ENCODE measurements around the gene POLK.
"Not testable (repeated sequence)": the region's sequence is repeated elsewhere in the genome, so short reads cannot be mapped to it uniquely, and the experiment has no call there.

Gene POLK

DNA sequence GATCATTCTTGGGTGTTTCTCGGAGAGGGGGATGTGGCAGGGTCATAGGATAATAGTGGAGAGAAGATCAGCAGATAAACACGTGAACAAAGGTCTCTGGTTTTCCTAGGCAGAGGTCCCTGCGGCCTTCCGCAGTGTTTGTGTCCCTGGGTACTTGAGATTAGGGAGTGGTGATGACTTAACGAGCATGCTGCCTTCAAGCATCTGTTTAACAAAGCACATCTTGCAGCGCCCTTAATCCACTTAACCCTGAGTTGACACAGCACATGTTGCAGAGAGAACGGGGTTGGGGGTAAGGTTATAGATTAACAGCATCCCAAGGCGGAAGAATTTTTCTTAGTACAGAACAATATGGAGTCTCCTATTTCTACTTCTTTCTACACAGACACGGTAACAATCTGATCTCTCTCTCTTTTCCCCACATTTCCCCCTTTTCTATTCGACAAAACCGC is 99.2 kb downstream of the POLK start:
- peak overlapping the region; percentile 70 for H3K4me3 ChIP-seq (ENCODE audit: low read length)

DNA sequence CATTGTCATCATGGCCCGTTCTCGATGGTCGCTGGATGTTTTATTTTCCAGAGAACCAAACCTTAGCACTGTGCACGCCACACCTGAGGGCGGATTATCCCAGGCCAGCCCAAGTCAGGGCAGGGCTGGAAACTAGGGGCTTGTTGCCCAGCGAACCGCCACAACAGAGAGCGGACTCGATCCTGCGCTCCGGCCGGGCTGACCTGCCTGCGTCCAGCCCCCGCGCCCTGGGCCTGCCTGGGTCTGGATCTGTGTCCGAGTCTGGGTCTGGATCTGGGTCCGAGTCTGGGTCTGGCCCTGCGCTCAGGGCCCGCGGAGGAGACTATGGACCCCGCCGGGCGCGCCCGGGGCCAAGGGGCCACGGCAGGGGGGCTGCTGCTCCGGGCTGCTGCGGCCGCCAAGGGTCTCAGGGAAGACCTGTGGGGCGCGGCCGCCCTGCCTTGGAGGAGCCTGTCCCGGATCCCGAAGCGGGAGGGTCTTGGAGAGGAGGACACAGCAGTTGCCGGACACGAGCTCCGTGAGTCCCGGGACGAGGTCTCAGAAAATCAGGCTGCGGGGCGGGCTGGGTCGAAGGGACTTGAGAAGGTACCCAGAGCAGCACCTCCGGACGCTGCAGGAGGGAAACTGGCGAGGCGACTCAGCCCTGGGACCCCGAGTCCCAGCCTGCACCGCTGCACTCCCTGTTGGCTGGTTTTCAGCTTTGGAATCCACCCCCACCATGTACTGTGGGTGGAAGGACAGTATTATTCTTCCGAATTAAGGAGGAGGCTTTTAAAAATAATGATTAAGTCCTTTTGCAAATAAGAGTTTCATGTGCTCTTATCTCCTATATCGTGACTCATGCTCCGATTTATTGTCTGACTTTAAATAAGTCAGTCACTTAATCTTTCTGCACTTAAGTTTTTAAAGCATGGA is 99.9 kb downstream of the POLK start, which contains the start of gene ANKDD1B:
Gene ANKDD1B, plus strand, starts transcription at position 143 of the 915 bp plus-strand sequence. Its CDS starts 182 bp downstream, at position 325.
- Histone ChIP-seq H3K27me3 (ENCODE audit: control insufficient read depth, insufficient read depth, low read length) (no peaks in the 10 kb centered on the region), H3K9me3 (replicated peaks; ENCODE audit: low read length) (no peaks in the 10 kb centered on the region), H3K36me3 (ENCODE audit: insufficient read depth, low read length) (no peaks in the 10 kb centered on the region), H3K4me2 (ENCODE audit: low read length) (peak within 1 kb of the TSS; percentile 82), H3K9ac (ENCODE audit: low read depth, low read length) (peak within 1 kb of the TSS; percentile 79), H3K4me1 (ENCODE audit: control insufficient read depth, insufficient read depth, low read length) (peaks cover 8% of the 10 kb centered on the region), H3K4me3 (ENCODE audit: low read length) (peak within 1 kb of the TSS; percentile 70)

More for the DNA sequence above, 99.2 kb downstream of the POLK start:
- Histone ChIP-seq H3K9ac (ENCODE audit: low read depth, low read length) (peak overlapping the region; percentile 79), H3K4me2 (ENCODE audit: low read length) (peak overlapping the region; percentile 82)
- H3K27me3 ChIP-seq (ENCODE audit: control insufficient read depth, insufficient read depth, low read length); H3K9me3 ChIP-seq (replicated peaks; ENCODE audit: low read length); H3K4me1 ChIP-seq (ENCODE audit: control insufficient read depth, insufficient read depth, low read length); H3K36me3 ChIP-seq (ENCODE audit: insufficient read depth, low read length): not testable (repeated sequence)

DNA sequence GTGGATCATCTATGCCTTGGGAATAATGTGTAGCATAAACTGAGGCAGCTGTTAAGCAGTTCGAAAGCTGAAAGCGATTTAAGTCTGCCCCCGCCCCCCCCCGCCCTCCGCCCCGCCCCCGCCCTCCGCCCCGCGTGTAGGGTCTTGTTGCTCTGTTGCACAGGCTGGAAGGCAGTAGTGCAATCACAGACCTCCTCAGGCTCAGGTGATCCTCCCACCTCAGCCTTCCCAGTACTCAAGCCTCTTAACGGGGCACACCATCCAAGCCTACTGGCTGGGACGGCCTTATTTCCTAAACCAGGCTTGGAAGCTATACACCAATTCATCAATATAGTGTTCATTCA is 100.5 kb downstream of the POLK start:
- Histone ChIP-seq H3K36me3 (ENCODE audit: insufficient read depth, low read length) (no peaks in the 10 kb centered on the region), H3K9ac (ENCODE audit: low read depth, low read length) (peak overlapping the region; percentile 79), H3K27me3 (ENCODE audit: control insufficient read depth, insufficient read depth, low read length) (no peaks in the 10 kb centered on the region), H3K4me3 (ENCODE audit: low read length) (peak overlapping the region; percentile 70), H3K4me2 (ENCODE audit: low read length) (peak overlapping the region; percentile 82), H3K4me1 (ENCODE audit: control insufficient read depth, insufficient read depth, low read length) (peaks cover 15% of the 10 kb centered on the region), H3K9me3 (replicated peaks; ENCODE audit: low read length) (no peaks in the 10 kb centered on the region)

DNA sequence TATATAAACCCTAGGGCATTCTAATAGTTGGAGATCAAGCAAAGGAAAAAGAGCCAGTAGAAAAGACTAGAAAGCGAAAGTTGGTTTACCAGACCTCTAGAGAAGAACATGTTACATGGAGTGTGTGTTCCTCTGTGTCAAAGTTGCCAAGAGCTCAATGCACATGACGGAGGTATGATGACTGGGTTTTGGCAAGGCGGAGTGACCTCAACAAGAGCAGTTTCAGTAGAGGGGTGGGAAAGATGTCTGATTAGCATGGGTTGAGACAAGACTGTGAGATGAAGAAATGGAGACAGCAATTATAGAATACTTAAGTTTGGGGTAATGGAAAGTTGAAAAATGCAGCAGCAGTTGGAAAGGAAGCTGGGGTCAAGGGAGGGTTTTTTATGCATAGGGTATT is 101.2 kb downstream of the POLK start:
- Histone ChIP-seq H3K4me1 (ENCODE audit: control insufficient read depth, insufficient read depth, low read length) (peaks cover 22% of the 10 kb centered on the region), H3K9ac (ENCODE audit: low read depth, low read length) (no peak overlapping the region), H3K36me3 (ENCODE audit: insufficient read depth, low read length) (no peaks in the 10 kb centered on the region), H3K4me2 (ENCODE audit: low read length) (no peak overlapping the region), H3K4me3 (ENCODE audit: low read length) (no peak overlapping the region), H3K27me3 (ENCODE audit: control insufficient read depth, insufficient read depth, low read length) (no peaks in the 10 kb centered on the region), H3K9me3 (replicated peaks; ENCODE audit: low read length) (no peaks in the 10 kb centered on the region)

DNA sequence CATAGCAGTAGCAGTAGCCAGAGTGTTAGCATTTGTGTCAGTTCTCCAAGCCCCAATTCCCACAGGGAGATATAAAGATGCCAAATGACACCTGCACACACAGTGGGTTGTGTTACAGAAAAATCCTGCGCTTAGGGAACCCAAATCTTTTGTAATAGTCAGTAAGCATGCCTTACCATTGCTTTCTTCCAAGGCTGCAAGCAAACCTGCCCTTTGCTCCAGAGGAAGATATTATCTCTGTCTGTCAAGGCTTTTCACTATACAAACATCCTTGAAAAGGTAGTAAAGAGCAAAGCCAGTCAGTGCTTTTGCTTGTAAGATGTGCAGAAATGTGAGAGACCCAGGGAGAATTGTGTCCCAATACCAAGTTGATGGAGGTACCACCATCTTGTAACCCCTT is 102.5 kb downstream of the POLK start:
- no peaks in the 10 kb centered on the region for H3K36me3 ChIP-seq (ENCODE audit: insufficient read depth, low read length)
- H3K4me2 ChIP-seq (ENCODE audit: low read length): no peak overlapping the region
- H3K9me3 ChIP-seq (replicated peaks; ENCODE audit: low read length): no peaks in the 10 kb centered on the region
- no peak overlapping the region for H3K4me3 ChIP-seq (ENCODE audit: low read length)
- no peaks in the 10 kb centered on the region for H3K27me3 ChIP-seq (ENCODE audit: control insufficient read depth, insufficient read depth, low read length)
- H3K4me1 ChIP-seq (ENCODE audit: control insufficient read depth, insufficient read depth, low read length): peaks cover 24% of the 10 kb centered on the region
- no peak overlapping the region for H3K9ac ChIP-seq (ENCODE audit: low read depth, low read length)

DNA sequence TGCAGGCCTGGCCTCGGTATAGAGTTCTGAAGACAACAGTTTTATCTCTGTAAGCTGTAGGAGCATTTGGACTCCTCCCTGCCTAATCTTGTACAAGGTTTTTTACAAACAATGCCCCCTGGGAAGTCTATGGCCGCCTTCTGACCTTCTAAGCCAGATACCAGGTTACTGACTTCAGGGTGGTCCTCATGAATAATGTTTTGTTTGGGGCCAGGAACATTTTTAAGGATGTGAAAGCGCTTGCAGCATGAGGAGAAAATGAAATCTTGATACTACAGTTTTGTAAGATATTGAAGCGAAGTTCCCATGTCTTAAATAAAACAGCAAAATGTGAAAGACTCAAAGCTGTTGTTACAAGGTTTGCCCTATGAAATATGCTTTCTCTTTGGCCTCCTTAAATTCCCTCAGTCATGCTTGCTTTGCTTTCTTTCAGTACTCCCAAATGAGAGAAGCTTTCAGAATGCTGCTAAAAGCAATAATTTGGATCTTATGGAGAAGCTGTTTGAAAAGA is 104.7 kb downstream of the POLK start:
- Histone ChIP-seq H3K4me3 (ENCODE audit: low read length) (no peak overlapping the region), H3K36me3 (ENCODE audit: insufficient read depth, low read length) (no peaks in the 10 kb centered on the region), H3K4me1 (ENCODE audit: control insufficient read depth, insufficient read depth, low read length) (peaks cover 18% of the 10 kb centered on the region), H3K9ac (ENCODE audit: low read depth, low read length) (no peak overlapping the region), H3K4me2 (ENCODE audit: low read length) (no peak overlapping the region), H3K27me3 (ENCODE audit: control insufficient read depth, insufficient read depth, low read length) (no peaks in the 10 kb centered on the region), H3K9me3 (replicated peaks; ENCODE audit: low read length) (no peaks in the 10 kb centered on the region)

DNA sequence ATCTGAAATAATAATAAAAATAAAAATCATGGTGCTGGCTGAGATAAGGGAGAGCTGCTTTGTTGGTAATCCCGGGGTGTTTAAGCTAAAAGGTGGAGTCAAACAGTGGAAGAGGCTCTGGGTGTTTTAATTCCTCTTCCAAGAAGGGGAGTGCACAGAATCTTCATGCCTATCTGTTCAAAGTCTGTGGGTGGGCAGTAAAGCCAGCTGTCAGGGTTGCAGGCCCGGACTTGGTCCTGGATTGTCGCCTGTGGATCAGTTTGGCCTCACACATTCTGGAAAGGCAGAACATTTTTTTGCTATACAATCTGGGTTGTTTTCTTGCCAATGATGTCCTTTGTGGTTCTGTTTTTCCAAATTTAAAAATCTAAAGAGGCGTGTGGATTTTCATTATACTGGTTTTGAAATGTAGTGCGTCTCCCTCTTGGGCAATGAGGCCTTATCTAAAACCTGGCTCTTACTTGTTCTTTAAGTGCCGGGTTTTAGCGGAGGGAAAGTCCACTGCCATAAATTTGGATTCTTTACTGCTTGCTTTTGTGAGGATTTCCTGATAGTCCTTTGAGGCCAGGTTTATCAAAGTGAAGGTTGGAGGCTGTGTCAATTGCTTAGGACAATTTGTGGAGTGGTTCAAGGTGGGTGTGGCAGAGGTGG is 105.4 kb downstream of the POLK start:
- no peak overlapping the region for H3K4me2 ChIP-seq (ENCODE audit: low read length)
- no peaks in the 10 kb centered on the region for H3K36me3 ChIP-seq (ENCODE audit: insufficient read depth, low read length)
- peaks cover 16% of the 10 kb centered on the region for H3K4me1 ChIP-seq (ENCODE audit: control insufficient read depth, insufficient read depth, low read length)
- H3K9ac ChIP-seq (ENCODE audit: low read depth, low read length): no peak overlapping the region
- no peaks in the 10 kb centered on the region for H3K27me3 ChIP-seq (ENCODE audit: control insufficient read depth, insufficient read depth, low read length)
- H3K9me3 ChIP-seq (replicated peaks; ENCODE audit: low read length): no peaks in the 10 kb centered on the region
- H3K4me3 ChIP-seq (ENCODE audit: low read length): no peak overlapping the region

DNA sequence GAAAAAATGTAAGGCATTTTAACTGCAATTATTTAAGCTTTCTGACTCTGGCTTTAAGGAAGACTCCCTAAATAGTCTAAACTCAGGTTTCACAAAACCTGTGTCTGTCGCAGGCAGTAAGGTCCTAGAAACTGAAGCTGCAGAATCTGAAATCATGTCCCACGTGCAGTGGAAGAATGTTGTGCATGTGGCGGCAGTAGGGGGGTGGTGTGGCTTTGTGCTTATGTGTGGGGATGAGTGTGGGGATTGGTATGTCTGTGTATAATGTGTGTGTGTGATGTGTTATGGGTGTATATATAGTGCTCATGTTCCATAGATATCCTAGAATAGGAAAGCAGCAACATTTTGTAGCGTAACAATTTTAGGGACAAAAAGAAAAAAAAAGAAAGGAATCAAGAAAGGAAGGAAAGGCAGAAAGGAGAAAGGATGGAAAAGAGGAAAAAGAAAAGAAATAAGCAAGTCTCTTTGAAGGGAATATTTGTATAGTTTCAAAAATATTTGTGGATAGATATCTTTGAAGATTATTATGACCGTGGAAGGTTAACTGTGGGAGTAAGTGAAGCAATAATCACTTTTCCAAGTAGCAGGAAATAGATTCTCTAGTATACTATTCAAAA is 106.2 kb downstream of the POLK start:
- Histone ChIP-seq H3K9ac (ENCODE audit: low read depth, low read length) (no peak overlapping the region), H3K4me1 (ENCODE audit: control insufficient read depth, insufficient read depth, low read length) (peaks cover 16% of the 10 kb centered on the region), H3K36me3 (ENCODE audit: insufficient read depth, low read length) (no peaks in the 10 kb centered on the region), H3K4me2 (ENCODE audit: low read length) (no peak overlapping the region), H3K4me3 (ENCODE audit: low read length) (no peak overlapping the region), H3K9me3 (replicated peaks; ENCODE audit: low read length) (no peaks in the 10 kb centered on the region), H3K27me3 (ENCODE audit: control insufficient read depth, insufficient read depth, low read length) (no peaks in the 10 kb centered on the region)

DNA sequence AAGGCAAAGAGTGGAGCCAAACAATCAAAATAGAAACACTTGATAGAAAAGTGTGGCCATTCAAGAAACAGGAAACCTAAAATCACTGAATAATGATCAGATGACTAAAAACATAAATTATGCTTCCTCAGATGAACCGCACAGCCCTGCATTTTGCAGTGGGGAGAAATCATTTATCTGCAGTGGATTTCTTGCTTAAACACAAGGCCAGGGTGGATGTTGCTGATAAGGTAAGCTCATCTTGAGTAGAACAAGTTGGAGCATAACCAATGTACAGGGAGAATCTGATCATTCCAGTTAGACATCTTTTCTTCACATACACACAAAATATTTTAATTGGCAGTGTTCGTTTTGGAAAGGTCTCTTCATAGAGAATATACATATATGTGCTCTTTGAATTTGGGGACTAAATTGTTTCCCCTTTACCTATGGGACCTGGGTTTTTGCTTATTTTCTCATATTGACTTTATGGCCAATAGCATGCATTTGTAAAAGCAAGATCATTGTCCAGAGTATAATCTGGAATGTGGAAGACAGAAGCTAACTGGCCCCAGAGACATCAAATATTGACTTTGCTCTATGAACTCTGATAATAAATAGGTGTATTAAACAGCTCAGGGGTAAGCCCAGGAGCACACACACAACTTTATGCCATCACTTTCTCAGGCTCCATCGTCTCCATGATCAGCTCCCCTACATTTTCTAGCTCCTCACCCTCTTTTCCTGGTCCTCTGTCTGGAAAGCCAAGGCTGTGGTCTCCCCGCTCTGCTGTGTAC is 108.7 kb downstream of the POLK start:
- H3K27me3 ChIP-seq (ENCODE audit: control insufficient read depth, insufficient read depth, low read length): no peaks in the 10 kb centered on the region
- H3K9ac ChIP-seq (ENCODE audit: low read depth, low read length): no peak overlapping the region

DNA sequence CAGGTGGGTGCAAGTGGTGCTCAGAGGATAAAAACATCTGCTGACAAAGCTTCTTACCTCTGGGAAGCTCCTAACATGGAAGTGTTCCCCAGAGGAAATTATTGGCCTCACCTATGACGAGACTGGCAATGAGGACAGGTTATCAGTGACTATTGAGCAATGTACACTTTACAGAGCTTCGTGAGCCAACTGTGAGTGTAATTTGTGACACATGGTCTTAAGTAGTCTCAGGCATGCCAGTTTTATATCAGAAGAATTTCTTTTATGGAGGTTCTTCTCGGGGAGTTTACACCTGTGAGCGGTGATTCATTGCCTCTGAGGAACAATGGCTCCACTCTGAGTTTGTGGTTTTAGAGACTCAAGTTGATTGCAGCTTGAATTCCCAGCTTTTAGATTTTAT is 110.9 kb downstream of the POLK start:
- Histone ChIP-seq H3K27me3 (ENCODE audit: control insufficient read depth, insufficient read depth, low read length) (no peaks in the 10 kb centered on the region), H3K36me3 (ENCODE audit: insufficient read depth, low read length) (no peaks in the 10 kb centered on the region), H3K9ac (ENCODE audit: low read depth, low read length) (no peak overlapping the region), H3K4me1 (ENCODE audit: control insufficient read depth, insufficient read depth, low read length) (peaks cover 15% of the 10 kb centered on the region), H3K4me2 (ENCODE audit: low read length) (no peak overlapping the region), H3K9me3 (replicated peaks; ENCODE audit: low read length) (no peaks in the 10 kb centered on the region), H3K4me3 (ENCODE audit: low read length) (no peak overlapping the region)

More for the DNA sequence above, 108.7 kb downstream of the POLK start:
- Histone ChIP-seq H3K9me3 (replicated peaks; ENCODE audit: low read length) (no peaks in the 10 kb centered on the region), H3K4me1 (ENCODE audit: control insufficient read depth, insufficient read depth, low read length) (peaks cover 26% of the 10 kb centered on the region), H3K4me2 (ENCODE audit: low read length) (no peak overlapping the region), H3K36me3 (ENCODE audit: insufficient read depth, low read length) (no peaks in the 10 kb centered on the region), H3K4me3 (ENCODE audit: low read length) (no peak overlapping the region)

DNA sequence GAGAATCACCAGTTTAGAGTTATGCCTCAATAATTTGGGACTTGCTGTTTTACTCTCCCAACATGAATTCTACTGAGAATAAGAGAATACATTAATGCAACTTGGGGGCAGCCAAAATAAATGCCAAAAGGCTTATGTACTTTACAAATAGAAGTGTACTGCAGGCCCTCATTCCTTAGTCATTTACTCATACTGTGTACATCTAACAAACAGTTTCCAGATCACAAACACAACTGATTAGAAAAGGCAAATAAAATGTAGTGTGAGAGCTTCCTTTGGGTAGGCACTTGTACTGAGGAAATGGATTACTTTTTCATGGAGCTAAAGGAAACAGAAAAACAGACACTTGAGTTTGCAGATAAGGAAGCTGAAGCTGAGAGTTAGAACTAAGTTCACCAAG is 112.2 kb downstream of the POLK start:
- Histone ChIP-seq H3K4me1 (ENCODE audit: control insufficient read depth, insufficient read depth, low read length) (peaks cover 10% of the 10 kb centered on the region), H3K4me2 (ENCODE audit: low read length) (peak overlapping the region; percentile 0), H3K27me3 (ENCODE audit: control insufficient read depth, insufficient read depth, low read length) (no peaks in the 10 kb centered on the region), H3K9me3 (replicated peaks; ENCODE audit: low read length) (no peaks in the 10 kb centered on the region), H3K4me3 (ENCODE audit: low read length) (no peak overlapping the region), H3K36me3 (ENCODE audit: insufficient read depth, low read length) (no peaks in the 10 kb centered on the region), H3K9ac (ENCODE audit: low read depth, low read length) (no peak overlapping the region)
